Measurements from ENCODE around the gene SLC6A20.

DNA sequence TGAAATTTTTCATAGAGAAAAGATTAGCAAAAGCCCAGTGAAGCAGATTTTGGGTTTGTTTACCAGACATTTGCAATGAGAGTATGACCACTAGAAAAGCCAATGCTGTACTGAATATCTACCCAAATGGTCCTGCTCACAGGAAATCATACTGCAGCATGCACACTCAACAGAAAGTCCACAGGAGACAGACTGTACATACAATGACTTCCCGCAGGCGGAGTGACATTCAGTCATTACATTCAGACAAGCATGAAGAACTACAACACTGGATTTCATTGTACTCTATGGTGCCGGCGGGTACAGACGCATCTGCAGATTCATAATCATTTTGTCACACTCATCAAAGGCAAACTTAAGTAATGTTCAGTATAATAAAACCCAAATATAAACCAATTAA lies 33.8 kb upstream of the SLC6A20 start:
- TF ChIP-seq, protein P1, sequence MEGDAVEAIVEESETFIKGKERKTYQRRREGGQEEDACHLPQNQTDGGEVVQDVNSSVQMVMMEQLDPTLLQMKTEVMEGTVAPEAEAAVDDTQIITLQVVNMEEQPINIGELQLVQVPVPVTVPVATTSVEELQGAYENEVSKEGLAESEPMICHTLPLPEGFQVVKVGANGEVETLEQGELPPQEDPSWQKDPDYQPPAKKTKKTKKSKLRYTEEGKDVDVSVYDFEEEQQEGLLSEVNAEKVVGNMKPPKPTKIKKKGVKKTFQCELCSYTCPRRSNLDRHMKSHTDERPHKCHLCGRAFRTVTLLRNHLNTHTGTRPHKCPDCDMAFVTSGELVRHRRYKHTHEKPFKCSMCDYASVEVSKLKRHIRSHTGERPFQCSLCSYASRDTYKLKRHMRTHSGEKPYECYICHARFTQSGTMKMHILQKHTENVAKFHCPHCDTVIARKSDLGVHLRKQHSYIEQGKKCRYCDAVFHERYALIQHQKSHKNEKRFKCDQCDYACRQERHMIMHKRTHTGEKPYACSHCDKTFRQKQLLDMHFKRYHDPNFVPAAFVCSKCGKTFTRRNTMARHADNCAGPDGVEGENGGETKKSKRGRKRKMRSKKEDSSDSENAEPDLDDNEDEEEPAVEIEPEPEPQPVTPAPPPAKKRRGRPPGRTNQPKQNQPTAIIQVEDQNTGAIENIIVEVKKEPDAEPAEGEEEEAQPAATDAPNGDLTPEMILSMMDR (IDR thresholded peaks at IDR 0.05; ENCODE audit: borderline replicate concordance, extremely low read depth, low read length, poor library complexity, severe bottlenecking) = no peak
- TF ChIP-seq EZH2 (IDR thresholded peaks at IDR 0.05; ENCODE audit: borderline replicate concordance, low read depth, low read length, severe bottlenecking) = no peak
